NCI-H1048 (cell line): Measurements from ENCODE around the gene NOX3.

Experiments
- DNase-seq: peaks from one replicate; lab custom pipeline; 2025; lab: John Stamatoyannopoulos, UW

The NOX3 gene

DNA sequence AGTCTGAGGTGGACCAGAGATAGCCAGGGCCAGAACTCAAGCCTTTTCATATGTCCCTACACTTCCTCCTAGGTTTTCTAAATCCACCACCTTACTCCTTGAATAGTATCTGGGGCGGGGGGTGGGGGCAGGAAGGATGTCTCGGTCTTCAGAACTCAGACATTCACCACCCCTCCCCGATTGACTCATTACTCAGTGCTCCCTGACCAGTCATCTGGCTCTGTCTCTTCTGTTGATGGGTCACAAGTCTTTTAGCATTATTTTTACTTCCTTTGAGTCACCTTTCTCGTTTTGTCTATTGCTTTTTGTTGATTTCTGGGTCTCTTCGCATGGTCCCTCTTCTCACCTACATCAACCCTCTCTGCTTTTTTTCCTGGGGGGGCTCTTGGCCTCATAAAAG lies 23.3 kb downstream of the NOX3 start:
- DNase-seq: no peak

DNA sequence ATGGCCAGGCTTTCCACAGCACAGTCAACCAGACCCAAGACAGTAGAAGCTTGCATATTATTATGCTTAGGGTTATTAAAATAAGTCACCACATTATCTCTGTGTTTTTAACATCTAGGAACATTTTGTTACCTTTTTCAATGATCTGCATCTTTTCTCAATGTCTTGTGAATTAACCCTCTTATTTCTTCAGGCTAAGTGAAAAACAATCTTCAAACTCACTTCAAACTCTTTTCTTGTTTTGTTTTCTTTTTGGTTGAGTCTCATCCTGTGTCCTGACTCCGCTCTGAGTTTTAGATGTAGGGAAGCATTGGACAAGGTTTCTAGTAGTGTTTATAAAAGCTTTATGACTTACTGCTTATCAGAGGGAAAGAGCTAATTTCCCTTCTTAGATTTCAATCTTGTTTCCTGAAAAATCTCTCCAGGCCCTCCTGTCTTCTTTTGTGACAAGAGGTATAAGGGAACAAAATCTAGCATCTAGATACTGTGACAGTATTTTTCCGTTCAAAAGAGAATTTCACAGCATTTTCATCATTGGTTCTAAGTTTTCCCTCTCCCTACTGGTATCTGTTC lies 26.2 kb downstream of the NOX3 start:
- DNase-seq: no peak

DNA sequence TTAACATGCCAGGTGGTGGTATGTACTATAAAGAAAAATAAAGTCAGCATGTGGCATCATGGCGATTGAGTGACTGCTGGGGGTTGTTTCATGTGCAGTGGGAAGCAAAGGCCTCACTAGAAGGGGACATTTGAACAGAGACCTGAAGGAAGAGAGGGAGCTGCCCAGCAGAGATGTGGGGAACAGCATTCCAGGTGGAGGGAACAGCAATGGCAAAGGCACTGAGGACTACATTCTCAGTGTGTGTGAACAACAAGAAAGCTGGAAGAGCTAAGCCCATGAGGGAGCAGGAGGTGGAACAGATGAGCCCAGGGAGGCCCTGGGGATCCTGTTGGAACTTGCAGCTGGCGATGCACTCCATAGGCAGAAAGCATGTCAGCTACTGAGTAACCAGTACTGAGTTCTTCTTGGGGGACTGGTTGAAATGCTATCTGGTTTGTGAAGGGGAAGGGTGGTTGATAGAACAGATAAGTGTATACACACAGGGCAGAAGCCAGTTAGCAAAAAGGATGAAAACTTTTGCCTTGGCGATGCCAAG lies 29.2 kb downstream of the NOX3 start:
- DNase-seq: no peak

DNA sequence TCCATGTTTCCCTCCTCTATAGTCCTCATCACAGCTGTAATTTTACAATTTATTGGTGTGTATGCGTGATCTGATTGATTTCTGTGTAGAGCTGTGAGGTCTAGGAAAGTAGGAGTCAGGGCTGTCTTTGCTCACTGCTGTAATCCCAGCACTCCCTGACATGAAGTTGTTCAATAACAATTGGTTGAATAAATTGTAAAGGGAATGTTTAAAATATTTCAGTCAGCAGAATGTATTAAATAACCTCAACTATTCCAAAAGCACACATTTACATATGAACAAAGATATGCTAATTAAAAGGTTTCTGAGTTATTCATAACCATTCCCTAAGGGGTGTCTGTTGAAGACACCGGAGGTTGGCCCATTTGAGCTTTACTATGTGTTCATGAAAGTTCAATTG lies 31.5 kb downstream of the NOX3 start:
- DNase-seq: no peak

DNA sequence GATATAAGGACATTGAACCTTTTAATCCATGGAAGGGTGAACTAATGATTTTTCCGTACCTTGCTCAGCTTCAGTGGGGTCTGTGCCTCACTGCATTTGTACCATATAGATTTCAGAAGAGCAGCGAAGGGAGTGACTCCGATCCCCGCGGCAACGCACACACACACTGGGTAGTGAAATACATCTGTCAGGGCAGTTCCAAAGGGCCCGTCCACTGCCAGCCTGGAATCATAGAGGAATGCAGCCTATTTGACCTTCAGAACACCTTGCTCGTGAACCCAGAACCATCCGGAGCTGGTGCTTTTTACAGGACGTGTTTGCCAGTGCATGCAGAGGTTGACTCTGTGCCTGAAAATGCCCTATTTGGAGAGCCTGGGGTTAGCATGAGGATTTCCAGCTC lies 33.0 kb downstream of the NOX3 start:
- no peak for DNase-seq

DNA sequence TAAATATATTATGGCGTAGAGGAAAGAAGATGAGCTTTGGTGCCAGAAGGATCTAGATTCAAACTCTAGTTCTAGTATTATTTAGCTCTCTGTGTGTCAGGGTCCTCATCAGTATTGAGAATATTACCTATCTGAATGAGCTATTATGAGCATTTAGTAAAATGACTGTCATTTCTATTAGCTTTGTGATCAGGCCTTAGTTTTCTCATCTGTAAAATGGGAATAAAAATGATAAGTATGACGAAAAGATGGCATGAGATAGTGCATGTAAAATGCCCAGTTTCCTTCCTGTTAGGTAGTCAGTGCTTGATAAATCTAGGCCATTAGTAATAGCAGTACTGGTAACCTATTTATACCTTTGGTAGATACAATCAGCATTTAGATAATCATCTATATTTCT lies 35.1 kb downstream of the NOX3 start:
- no peak for DNase-seq

DNA sequence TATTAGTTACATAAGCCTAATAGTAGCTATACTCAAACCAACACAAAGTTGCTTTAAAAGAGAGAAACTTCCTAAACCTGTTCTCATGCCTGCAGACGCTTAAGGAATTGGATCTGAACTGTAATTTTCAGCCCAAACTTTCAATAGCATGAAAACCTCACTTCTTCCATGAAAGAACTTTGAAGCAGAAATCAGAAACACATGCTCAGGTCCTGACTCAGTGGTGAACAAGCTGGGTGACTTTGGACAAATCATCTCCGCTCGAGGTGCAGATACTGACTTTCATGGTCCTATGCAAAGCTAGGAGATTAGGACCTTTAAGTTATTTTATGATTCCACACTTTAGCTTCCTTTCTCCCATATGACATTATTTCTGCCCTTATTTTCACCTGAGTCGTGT lies 36.5 kb downstream of the NOX3 start:
- DNase-seq: no peak

DNA sequence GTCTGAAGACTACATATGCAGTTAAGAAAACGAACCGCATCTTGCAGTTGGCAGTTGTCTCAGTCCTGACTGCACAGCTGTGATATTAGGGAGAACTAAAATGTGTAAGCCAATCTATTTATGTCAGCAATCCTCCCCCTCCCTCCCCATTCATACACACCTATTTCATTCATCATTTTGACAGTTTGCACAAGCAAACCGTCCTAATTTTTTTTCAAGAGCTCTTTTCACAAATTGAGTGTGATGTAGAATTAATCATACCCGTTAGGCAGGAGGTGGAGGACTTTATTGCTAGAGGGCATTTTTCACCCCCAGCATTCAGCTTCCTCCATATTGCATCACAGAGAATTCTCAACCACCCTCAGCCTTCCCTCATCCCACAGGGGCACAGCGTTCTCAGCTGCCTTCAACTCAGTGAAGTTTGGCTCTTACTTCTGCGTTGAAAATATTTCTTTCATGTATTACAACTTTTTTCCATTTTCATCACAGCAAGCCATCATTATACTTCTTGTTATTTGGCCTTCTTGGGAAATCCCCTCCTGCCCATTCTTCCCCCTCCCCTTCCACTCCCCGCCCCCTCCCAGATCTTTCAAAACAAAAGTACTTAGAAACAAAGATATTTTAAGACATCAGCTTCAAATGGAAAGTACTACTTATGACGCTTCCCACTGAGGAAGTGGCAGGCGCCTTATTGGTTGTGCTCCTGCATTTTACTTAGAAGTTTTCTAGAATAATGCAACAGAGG lies 37.5 kb downstream of the NOX3 start:
- no peak for DNase-seq

DNA sequence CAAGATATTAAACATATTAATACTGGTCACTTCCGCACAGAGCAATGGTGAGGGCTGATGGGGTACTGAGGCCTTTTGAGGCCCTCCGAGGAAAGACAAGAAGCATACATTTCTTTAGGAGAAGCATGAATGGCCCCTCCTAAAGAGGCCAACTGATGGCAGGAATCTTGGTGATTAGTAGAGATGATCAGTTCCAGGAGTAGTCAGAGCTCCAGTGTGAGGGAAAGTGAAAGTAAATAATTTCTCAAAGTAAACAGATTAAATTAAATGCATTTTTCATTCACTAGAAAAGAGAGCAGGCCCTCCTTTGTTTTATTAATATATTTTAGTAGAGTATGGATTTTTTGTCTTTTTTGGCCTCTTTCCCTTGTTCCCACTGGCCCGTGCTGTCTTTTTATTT lies 38.2 kb downstream of the NOX3 start:
- DNase-seq: no peak

DNA sequence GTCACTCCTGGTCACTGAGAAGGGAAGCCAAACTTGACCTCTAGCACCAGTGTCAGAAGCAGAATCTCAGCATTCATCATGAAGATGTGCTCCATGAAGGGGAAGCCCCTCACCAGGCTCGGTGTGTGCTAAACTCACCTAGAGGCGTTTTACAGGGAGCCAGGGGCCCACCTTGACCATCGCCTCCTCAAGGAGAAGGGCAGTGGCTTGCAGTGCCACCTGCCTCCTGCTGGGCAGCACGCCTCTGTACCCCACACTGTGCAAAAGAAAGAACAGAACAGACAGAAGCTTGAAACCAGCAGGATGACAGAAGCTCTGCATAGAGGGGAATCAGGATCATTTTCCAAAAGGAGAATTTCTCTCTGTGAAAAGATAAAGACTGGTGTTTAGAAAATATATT lies 39.7 kb downstream of the NOX3 start:
- DNase-seq: no peak

DNA sequence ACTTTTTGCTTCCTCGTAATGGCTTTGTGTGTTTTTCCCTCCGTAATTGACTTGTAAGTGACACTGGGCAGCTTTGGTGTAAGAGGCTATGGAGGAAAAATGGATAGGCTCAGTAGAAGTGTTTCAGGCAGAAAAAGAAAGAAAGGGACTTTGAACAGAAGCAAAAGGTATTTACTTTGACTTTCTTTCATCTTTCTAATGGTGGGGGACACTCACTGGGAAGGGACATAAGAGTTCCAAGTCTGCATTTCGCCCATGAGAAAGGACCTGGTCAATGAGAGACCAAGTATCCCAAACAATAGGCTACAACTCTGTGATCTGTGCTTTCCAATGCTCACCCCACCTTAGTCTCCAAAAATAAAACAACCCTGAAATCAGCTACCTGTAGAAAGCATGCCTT lies 41.6 kb downstream of the NOX3 start:
- DNase-seq: no peak

DNA sequence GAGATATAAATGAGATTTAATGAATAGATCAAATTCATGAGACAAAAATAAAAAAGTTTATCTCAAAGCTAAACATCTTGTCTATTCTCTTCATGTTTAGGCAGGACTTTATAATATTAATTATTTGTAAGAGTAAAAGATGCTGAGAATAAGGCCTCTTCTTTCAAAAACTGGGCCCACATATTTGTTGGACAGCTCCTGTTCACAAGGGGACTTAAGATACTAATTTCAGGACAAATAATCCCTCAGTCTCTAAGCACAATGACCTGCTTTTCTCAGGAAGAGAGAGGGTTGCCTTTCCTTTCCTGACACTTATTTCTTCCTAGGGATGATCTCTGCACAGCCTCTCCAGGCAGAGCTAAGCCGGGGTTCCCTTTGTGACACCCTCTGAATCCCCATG lies 43.3 kb downstream of the NOX3 start:
- no peak for DNase-seq

DNA sequence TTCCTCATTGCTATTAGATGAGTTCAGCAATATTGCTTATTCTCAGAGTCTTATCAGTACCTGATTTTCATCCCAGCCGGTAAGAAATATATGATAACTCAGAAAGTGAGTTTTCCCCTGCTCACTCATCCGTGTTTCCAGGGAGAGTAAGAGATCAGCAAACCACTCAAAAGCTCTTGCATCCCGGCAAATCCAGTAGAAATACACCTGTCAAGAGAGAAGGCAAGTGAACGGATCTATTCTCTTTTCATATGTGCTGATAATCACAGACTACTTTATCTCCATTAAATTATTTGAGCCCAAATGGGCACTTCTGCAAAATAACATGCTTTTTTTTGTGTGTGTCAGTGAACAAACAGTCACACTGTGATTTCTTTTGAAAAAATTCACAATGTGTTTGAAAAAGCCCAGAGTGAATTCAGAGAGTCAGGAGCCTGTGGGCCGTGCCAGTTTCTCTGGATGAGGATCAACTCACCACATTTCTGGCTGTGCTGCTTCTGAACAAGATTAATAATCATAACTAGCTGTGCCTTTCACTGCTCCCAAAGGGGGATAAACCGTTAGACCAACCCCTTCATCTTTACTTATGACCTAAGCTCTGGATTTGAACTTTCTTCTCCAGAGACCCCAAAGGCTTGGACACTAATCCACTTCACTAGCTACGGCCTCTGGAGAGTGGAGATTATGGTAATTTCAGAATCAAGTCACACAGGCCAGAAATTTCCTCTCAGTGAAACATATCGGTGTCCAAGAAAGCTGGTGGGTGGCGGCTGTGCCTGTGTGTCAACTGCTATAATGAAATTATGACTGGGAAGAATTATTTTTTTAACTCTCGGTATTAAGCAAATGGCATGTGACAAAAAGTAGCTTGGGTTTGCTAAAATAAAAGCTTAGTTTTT lies 44.2 kb downstream of the NOX3 start:
- DNase-seq: no peak

DNA sequence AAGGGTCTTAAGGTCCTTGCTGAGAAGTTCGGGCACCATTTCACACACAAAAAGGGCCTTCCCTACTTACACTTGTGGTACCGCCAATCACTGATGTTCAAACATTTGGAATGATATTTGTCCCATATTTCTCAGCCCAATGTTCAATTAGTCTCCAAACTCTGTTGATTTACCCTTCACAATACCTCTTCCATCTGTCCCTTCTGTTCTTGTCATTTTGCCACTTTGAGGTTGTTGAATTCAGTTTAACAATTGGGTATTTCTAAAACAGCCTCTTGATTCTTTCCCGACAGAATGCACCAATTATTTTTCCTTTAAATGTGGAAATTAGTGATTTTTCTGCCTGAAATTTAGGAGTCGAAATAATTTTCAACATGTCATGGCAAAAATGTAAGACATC lies 46.2 kb downstream of the NOX3 start:
- DNase-seq: no peak

DNA sequence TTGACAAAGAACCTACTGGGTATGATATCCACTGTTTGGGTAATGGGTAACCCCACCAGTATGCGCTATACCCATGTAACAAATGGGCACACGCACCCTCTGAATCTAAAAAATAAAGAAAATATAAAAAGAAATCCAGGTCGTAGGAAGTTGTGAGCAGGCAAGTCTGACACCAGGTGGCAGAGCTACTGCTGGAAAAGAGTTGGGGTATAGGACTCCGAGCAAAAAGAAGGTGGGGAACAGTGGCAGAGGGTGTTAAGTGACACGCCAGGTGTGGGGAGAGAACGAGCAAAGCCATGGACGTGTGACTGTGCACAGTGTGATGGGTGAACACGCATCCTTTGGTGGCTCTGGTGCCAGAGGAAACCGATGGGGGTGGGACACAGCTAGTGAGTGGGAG lies 46.7 kb downstream of the NOX3 start:
- no peak for DNase-seq

DNA sequence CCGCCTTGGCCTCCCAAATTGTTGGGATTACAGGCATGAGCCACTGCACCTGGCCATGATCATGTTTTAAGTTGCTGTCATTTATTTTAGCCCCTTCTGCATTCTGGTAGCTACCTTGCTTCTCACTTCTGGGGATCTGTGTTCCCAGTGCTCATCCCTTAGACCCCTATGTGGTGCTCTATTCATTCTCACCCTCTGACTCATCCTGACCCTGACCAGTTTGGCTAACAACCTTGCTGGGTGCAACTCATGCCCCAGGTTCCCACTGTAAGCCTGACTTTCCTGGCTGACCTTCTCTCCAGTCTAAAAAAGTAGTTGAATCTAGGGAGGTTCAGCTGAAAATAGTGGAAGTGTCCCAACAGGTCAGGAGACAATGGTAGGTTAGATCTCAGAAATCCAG lies 47.4 kb downstream of the NOX3 start:
- DNase-seq: no peak

DNA sequence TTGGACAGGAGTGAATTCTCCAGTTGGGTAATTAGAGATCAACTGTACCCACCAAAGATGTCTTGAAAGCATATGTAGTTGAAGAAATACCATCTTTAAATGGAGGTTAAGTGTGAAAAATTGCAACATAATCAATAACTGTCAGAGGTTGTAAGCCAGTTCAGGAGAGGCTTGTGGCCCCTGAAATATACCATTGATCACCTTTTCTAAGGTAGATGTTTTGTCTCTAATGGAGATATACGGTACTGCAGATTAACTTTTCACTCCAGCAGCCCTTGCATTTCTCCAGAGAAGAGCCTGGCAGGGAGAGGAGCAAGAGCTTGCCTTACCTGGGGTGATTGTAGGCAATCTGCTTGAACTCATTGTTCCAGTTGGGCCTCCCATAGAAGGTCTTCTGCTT lies 48.8 kb downstream of the NOX3 start:
- DNase-seq: no peak

DNA sequence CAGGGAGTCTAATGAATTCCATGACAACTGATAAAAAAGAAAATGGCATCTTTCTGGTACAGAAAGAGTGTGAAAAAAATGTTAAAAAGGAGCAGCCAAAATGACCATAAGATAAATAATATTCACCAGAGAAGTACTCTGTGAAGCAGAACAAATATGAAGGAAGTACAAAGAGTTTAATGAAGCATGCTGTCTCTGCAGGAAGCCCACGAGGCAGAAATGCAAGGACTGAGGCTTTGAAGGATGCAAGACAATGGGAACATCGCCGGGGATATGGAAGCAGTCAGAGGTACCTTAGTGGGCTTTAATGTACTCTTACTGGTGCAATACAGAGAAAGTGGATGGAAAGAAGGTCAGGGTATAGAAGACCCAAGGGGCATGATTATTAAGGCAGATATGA lies 50.7 kb downstream of the NOX3 start:
- DNase-seq: no peak

DNA sequence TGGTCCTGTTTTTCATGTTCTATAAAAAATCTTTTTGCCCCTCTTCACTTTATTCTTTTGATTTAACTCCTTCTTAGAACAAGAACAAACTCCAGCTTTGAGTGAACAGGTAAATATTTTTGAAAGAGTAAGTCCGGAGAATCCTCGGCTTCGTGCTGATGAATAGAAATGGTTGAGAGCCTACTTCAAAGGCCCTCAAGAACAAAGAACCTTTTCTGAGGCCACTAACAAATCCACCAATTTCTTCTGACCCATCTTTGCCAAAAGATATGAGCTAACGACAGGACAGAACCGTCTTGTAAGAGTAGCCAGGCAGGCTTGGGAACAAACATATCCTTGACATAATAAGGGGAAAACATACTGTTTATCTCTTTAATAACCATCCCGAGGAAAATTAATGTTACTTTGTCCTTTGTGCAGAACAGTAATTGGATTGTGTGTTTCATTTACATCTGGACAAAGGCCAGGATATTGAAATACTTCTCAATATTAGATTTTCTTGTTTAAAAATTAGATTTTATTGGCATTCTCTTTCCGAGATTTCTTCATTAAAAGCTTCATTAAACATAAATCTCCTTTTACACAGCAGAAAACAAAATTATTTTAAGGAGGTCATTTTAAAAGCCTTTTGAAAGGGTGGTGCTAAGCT lies 52.9 kb downstream of the NOX3 start:
- DNase-seq: no peak

DNA sequence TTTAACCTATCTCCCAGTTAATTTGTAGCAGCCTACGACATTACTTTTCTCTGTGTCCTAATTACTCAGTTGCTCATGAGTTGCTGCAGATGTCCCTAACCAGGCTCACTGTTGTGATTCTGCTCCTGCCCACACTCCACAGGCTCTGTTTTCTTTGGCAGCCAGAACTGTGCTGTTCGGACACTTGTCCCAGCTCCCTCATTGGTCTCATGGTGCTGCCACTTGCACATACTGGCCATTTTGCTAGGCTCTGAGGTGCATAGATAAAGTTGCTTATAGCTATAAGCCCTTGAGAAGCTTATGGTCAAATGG lies 55.0 kb downstream of the NOX3 start:
- DNase-seq: no peak

DNA sequence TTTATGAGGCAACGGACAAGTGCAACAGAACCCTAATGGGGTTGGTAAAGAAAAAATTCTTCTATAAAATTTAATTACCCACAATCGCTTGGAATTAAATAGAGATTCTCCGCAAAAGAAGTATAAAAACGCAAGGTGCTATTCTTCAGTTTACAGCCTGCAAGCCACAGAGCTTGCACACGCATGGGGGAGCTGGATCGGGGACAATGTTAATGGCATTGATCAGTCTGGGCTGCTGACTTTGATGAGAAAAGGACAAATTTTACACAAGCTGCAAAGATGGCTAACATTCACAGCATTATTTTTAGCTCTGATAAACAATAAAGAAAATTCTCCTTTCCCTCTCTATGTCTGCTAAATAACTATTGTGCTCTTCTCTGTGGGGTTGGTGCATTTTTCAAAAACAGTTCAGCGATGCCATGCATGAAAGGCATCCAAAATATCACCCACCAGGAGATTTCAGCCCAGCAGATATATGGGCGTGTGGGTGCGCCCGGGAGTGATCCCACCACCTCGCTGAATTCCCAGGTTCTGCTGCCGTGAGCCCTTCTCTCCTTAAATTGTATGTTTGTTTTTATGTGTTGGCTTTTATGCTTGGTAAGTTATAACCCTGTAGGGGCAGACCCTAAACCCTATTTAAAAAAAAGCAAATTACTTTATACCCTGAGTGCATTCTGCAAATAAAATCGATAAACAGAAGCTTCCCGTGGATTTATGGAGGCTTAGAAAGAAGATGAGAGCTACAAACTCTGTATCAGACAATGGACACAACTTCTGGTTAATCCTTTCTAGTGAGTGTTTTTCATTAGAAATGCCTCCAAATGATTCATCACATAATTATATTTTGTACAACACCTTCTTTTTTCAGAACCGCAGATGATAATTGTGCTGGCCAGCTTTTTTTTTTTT lies 55.6 kb downstream of the NOX3 start:
- no peak for DNase-seq
